HepG2 (cell line): ENCODE results near the gene POLR3F. TPM values are rescaled to one million over a fixed set of nuclear protein-coding genes. Genes with fewer than 3 reads are reported as not detected.

Experiments
- BCL6 ChIP-seq: IDR thresholded peaks from 2 replicates; pipeline ENCODE4 v1.6.1; 2016; ENCODE audit warnings: missing genetic modification reagents, missing compliant biosample characterization
- DMTF1 ChIP-seq: sonication (generic); formaldehyde crosslinking; IDR thresholded peaks from 2 replicates; pipeline ENCODE4 v1.4.0; 2020; ENCODE audit warnings: mild to moderate bottlenecking, missing genetic modification reagents
- KDM5A ChIP-seq: fragments of 200-600 bp; sonication (generic); IDR thresholded peaks from 2 replicates; pipeline ENCODE4 v1.7.0; 2018; ENCODE audit warnings: antibody characterized with exemption, mild to moderate bottlenecking, low read length, borderline replicate concordance
- PCBP2 ChIP-seq: fragments of 200-400 bp; formaldehyde crosslinking; optimal IDR thresholded peaks from 2 replicates; pipeline ENCODE3; 2018; ENCODE audit warnings: low read length, low read depth; ENCODE audit not compliant: poor library complexity, severe bottlenecking
- PLRG1 ChIP-seq: fragments of 450-650 bp; conservative IDR thresholded peaks from 2 replicates; pipeline ENCODE4 v1.6.1; 2016
- RAD51 ChIP-seq: fragments of 450-650 bp; IDR thresholded peaks from 2 replicates; pipeline ENCODE4 v1.6.1; 2016; ENCODE audit warnings: borderline replicate concordance
- UBTF ChIP-seq: sonication (generic); formaldehyde crosslinking; IDR thresholded peaks from 2 replicates; pipeline ENCODE4 v1.4.0; 2020; ENCODE audit warnings: mild to moderate bottlenecking, missing genetic modification reagents
- ZBTB14 ChIP-seq: sonication (generic); formaldehyde crosslinking; IDR thresholded peaks from 2 replicates; pipeline ENCODE4 v1.4.0; 2020; ENCODE audit warnings: missing genetic modification reagents
- ZBTB44 ChIP-seq: sonication (generic); formaldehyde crosslinking; IDR thresholded peaks from 2 replicates; pipeline ENCODE4 v1.4.0; 2020; ENCODE audit warnings: missing genetic modification reagents
- ZNF235 ChIP-seq: sonication (generic); formaldehyde crosslinking; IDR thresholded peaks from 2 replicates; pipeline ENCODE4 v1.8.1; 2023; ENCODE audit warnings: mild to moderate bottlenecking, missing genetic modification reagents, borderline replicate concordance
- ZNF510 ChIP-seq: sonication (generic); formaldehyde crosslinking; IDR thresholded peaks from 2 replicates; pipeline ENCODE4 v1.4.0; 2020; ENCODE audit warnings: low read depth, mild to moderate bottlenecking, missing genetic modification reagents
- ZNF512 ChIP-seq: sonication (generic); formaldehyde crosslinking; IDR thresholded peaks from 2 replicates; pipeline ENCODE4 v1.4.0; 2020; ENCODE audit warnings: mild to moderate bottlenecking, missing genetic modification reagents
- ZNF670 ChIP-seq: sonication (generic); formaldehyde crosslinking; IDR thresholded peaks from 2 replicates; pipeline ENCODE4 v1.8.0; 2022; ENCODE audit warnings: mild to moderate bottlenecking, missing genetic modification reagents, borderline replicate concordance
- ZSCAN20 ChIP-seq: sonication (generic); formaldehyde crosslinking; IDR thresholded peaks from 2 replicates; pipeline ENCODE4 v1.4.0; 2020; ENCODE audit warnings: missing genetic modification reagents, mild to moderate bottlenecking, borderline replicate concordance
- polyA plus RNA-seq, 8 experiments: library from polyadenylated mRNA; depleted of rRNA in 3 of 8; stranded (reverse) in 7 of 8; unstranded in 1 of 8; fragments of >200 nt; fragmentation: Illumina TruSeq in 4 of 8; extraction: Trizol in 4 of 8; gene quantifications; 2 replicates each; pipeline versions ENCODE4 v1.2.1 to v1.2.3, GENCODE V29; 2011 to 2016; ENCODE audit warnings: low read depth in 4 of 8, missing spikeins in 1 of 8, mixed read lengths in 1 of 8; ENCODE audit not compliant: insufficient read depth in 1 of 8
- total RNA-seq, 5 experiments: library from RNA; depleted of rRNA; stranded (reverse); fragments of >200 nt; fragmentation: Illumina TruSeq; extraction: Trizol; gene quantifications; 2 replicates each; pipeline ENCODE4 v1.2.3, GENCODE V29; 2016; ENCODE audit warnings: low read depth in 1 of 5

The POLR3F gene
- total and polyA plus RNA-seq, 2 of the 13 experiments (the other 11 are each of a cell fraction or from before 2014, with no cell fraction given) = 11.7 to 25.5 TPM

GRCh38 chr20:18507218-18508191 lies 40.3 kb downstream of the POLR3F start, which contains the start of gene SEC23B (continued):
- TF ChIP-seq ZNF512 (no peak), UBTF (peak; percentile 68), ZNF670 (CRISPR knock-in tag) (peak; percentile 77; the same call in 1 of the 2 replicates), ZNF235 (CRISPR knock-in tag) (no peak; the same call in 1 of the 2 replicates), ZSCAN20 (CRISPR knock-in tag) (peak; percentile 98), RAD51 (no peak), ZBTB14 (CRISPR knock-in tag) (peak; percentile 45; the same call in 1 of the 2 replicates), PCBP2 (no peak), BCL6 (CRISPR knock-in tag) (peak; percentile 10), ZNF510 (peak; percentile 70; the same call in 1 of the 2 replicates), DMTF1 (CRISPR knock-in tag) (peak; percentile 80), PLRG1 (no peak), KDM5A (peak; percentile 90), ZBTB44 (CRISPR knock-in tag) (no peak; the same call in 1 of the 2 replicates)
